Stimulated activated naive B cell treated with anti-CD40 and anti-IgM and Interleukin-4, amounts not matched to agents 10 μg/mL and 1 μg/mL and 100 μg/mL, for 72 hours (primary cell): Measurements from ENCODE around the gene NCKAP5.

Experiments used
- ATAC-seq, 2 donors: fragments of 150-1000 bp; cut with Tn5 transposase; replicated peaks; 2 replicates each; pipeline ENCODE4 v1.10.0; 2021; ENCODE audit warnings: moderate library complexity in 1 of 2
- DNase-seq: peaks from one replicate; pipeline ENCODE4 v3.0.0; 2021
- H3K27ac Mint-ChIP-seq: one replicate; pipeline ENCODE4 v1.8.0; 2022; ENCODE audit warnings: mild to moderate bottlenecking, mixed read lengths
- H3K27me3 Mint-ChIP-seq, 2 donors: one replicate each; pipeline ENCODE4 v1.8.0; 2022; ENCODE audit warnings: mixed read lengths in 2 of 2
- H3K36me3 Mint-ChIP-seq, 2 donors: one replicate each; pipeline ENCODE4 v1.8.0; 2022; ENCODE audit warnings: mixed read lengths in 2 of 2, mild to moderate bottlenecking in 1 of 2
- H3K4me1 Mint-ChIP-seq, 2 donors: one replicate each; pipeline ENCODE4 v1.8.0; 2022; ENCODE audit warnings: mixed read lengths in 2 of 2, mild to moderate bottlenecking in 1 of 2
- H3K4me3 Mint-ChIP-seq, 2 donors: one replicate each; pipeline ENCODE4 v1.8.0; 2022; ENCODE audit warnings: mild to moderate bottlenecking in 2 of 2, mixed read lengths in 2 of 2, moderate library complexity in 1 of 2
- H3K9me3 Mint-ChIP-seq, 2 donors: one replicate each; pipeline ENCODE4 v1.8.0; 2022; ENCODE audit warnings: mixed read lengths in 2 of 2, mild to moderate bottlenecking in 1 of 2

NCKAP5 gene

DNA sequence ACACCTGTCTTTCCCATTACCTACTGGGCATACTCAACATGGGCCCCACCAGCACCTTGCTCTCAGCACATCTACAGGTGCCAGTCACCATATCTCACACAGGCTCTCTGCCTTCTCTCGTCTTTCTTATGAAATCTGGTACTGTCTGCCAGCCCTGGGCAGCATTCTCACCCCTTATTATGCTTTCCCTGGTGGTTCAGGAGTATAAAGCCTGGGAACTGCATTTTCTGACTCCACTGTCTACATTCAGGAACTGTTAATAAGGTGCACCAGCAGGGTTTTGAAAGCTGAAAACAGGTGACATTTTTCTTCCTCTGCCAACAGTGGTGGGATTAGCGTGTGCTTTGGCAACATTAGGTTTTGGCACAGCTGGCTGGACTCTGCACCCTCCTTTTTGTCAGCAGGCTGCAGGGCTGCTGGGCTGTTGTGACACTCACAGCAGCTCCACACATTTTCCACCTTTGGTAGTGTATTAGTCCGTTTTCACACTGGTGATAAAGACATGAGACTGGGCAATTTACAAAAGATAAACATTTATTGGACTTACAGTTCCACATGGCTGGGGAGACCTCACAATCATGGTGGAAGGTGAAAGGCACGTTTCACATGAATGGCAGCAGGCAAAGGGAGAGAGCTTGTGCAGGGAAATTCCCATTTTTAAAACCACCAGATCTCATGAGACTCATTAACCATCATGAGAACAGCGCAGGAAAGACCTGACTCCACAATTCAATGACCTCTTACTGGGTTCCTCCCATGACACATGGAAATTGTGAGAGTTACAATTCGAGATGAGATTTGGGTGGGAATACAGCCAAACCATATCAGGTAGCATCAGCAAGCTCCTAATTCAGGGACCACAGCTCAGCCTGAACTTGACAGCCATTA, 555.2 kb downstream of the NCKAP5 start:
- no peaks in the 10 kb centered on the region for H3K27me3 Mint-ChIP-seq
- ATAC-seq (no peak), DNase-seq (no peak)
- no peaks in the 10 kb centered on the region for H3K4me1 Mint-ChIP-seq
- H3K4me3 Mint-ChIP-seq: no peak overlapping the region
- peaks cover 5 to 8% of the 10 kb centered on the region in 2 donors for H3K9me3 Mint-ChIP-seq
- H3K27ac Mint-ChIP-seq: no peak overlapping the region
- no peaks in the 10 kb centered on the region for H3K36me3 Mint-ChIP-seq

DNA sequence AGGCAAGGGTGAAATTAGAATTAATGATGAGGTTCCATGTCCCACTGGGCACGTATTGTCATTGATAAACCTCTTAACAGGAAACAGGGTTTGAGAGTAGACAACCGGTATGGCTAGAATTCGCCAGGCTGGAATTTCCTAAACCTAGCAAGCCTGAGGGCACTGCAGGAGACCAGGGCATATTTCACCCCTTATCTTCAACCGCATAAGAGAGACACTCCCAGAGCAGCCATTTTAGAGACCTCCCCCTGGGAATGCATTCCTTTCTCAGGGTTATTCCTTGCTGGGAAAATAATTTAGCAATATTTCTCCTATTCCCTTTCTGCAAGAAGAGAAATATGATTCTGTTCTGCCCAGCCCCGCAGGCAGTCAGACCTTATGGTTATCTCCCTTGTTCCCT, 563.6 kb downstream of the NCKAP5 start:
- DNase-seq (no peak), ATAC-seq (no peak)
- Mint-ChIP-seq H3K27ac (no peak overlapping the region), H3K4me1 (no peaks in the 10 kb centered on the region), H3K36me3 (peaks cover 0 to 4% of the 10 kb centered on the region in 2 donors), H3K4me3 (no peak overlapping the region), H3K9me3 (peaks cover 16 to 21% of the 10 kb centered on the region in 2 donors), H3K27me3 (no peaks in the 10 kb centered on the region)

DNA sequence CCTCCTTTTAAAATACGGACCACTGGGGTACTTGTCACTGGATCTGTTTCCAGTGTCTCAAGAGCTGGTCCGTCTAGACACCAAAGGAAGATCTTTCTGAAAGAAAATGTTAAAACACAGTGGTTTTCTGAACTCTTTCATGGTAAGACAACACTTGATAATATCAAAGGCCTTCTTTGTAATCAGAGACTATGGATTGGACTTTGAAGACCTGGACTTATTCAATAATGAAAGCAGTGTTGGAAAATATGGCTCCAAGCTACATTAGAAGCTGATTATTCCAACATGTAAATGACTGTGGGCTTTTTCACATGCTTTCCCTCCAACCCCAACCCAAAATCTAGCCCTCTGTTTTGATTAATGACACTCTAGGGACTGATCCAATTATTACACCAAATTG, 568.8 kb downstream of the NCKAP5 start:
- H3K4me1 Mint-ChIP-seq: no peaks in the 10 kb centered on the region
- no peaks in the 10 kb centered on the region for H3K27me3 Mint-ChIP-seq
- H3K4me3 Mint-ChIP-seq: no peak overlapping the region
- DNase-seq (no peak), ATAC-seq (no peak)
- H3K36me3 Mint-ChIP-seq: peaks cover 0 to 4% of the 10 kb centered on the region in 2 donors
- peaks cover 11 to 16% of the 10 kb centered on the region in 2 donors for H3K9me3 Mint-ChIP-seq
- no peak overlapping the region for H3K27ac Mint-ChIP-seq

DNA sequence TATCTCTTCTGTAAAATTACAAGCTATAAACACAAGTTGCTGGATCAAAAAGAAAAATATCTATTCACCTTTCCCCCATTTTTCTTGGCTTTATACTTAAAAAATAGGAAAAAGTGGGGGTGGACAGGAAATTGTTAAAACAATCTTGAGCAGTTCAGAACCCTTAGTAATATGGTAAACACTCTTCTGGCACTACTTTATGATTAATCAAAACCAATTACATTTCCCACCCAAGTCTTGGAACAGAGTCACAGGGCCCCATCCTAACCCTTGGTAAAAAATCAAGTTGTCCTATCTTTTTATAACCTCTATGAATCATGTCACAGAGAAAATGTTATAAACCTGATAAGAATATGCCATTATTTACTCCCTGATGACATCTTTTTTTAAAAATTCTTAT, 570.0 kb downstream of the NCKAP5 start:
- no peak for ATAC-seq
- Mint-ChIP-seq H3K27me3 (no peaks in the 10 kb centered on the region), H3K9me3 (peaks cover 3 to 6% of the 10 kb centered on the region in 2 donors), H3K36me3 (no peaks in the 10 kb centered on the region), H3K4me3 (no peak overlapping the region), H3K4me1 (no peaks in the 10 kb centered on the region), H3K27ac (no peak overlapping the region)
- no peak for DNase-seq

DNA sequence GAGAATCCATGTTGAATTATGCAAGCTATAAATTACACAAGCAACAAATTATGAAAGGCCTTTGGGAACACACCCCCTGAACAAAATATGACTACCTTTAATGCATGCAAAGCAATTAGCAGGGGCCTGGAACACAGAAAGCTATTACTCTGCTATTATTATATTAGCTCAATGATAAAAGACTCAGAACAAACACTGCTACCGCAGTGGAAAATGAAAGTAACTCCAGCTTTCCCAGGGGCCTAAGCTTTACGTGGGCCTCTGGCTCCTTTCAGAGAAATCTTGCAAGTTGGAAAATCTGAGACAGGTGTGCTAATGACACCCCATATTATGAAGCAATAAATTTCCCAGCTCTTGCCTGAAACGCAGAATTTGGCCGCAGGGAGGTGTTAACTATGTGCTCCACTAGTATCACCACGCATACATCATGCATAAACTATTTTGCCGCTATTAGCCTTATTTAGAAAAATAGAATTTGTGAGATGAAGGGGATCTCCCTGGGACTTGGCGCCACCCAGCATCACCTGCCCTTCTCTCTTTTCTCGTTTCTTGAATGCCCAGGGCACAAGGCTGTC, 576.7 kb downstream of the NCKAP5 start:
- DNase-seq (no peak), ATAC-seq (no peak)
- H3K27ac Mint-ChIP-seq: no peak overlapping the region
- no peak overlapping the region for H3K4me3 Mint-ChIP-seq
- H3K9me3 Mint-ChIP-seq: no peaks in the 10 kb centered on the region
- no peaks in the 10 kb centered on the region for H3K4me1 Mint-ChIP-seq
- no peaks in the 10 kb centered on the region for H3K36me3 Mint-ChIP-seq
- no peaks in the 10 kb centered on the region for H3K27me3 Mint-ChIP-seq

DNA sequence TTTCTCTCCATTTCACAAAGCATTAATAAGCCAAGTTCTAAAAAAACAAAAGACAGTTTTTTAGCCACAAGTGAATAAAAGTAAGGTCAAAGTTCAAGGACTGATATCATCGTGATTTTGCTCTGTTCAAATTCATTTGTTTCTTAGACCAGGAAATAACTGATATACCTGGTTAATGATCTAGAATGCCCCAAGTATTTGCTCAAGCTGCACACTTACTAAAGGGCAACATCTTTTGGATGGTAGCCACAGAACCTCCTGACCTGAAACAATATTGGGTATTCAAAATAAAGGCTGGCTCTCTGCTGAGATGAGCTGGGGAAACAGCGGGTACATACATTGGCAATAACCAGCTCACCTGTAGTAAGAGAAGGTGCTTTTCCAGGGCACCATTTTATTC, 583.5 kb downstream of the NCKAP5 start:
- Mint-ChIP-seq H3K4me3 (no peak overlapping the region), H3K9me3 (no peaks in the 10 kb centered on the region), H3K27ac (no peak overlapping the region), H3K27me3 (peaks cover 0 to 10% of the 10 kb centered on the region in 2 donors), H3K4me1 (no peaks in the 10 kb centered on the region), H3K36me3 (no peaks in the 10 kb centered on the region)
- ATAC-seq: no peak
- DNase-seq: no peak

DNA sequence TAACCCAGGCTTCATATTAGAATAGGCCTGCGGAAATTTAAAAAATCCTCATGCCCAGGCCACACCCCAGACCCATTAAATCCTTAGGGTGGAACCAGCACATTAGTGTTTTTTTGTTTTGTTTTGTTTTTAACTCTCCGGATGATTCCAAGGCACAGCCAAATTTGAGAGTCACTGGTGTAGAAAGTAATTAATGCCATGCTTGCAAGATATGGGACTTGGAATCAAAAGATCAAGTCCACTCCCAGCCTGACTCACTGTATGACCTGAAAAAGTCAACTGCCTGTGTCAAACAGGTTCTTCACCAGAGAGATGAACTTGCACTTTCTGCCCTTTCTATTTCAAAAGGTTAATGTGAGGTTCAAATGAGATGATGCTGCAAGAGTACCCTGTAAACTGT, 588.0 kb downstream of the NCKAP5 start:
- H3K27ac Mint-ChIP-seq: no peak overlapping the region
- peaks cover 0 to 5% of the 10 kb centered on the region in 2 donors for H3K27me3 Mint-ChIP-seq
- ATAC-seq: no peak
- DNase-seq: no peak
- no peaks in the 10 kb centered on the region for H3K4me1 Mint-ChIP-seq
- no peak overlapping the region for H3K4me3 Mint-ChIP-seq
- H3K36me3 Mint-ChIP-seq: no peaks in the 10 kb centered on the region
- H3K9me3 Mint-ChIP-seq: peaks cover 0 to 2% of the 10 kb centered on the region in 2 donors

DNA sequence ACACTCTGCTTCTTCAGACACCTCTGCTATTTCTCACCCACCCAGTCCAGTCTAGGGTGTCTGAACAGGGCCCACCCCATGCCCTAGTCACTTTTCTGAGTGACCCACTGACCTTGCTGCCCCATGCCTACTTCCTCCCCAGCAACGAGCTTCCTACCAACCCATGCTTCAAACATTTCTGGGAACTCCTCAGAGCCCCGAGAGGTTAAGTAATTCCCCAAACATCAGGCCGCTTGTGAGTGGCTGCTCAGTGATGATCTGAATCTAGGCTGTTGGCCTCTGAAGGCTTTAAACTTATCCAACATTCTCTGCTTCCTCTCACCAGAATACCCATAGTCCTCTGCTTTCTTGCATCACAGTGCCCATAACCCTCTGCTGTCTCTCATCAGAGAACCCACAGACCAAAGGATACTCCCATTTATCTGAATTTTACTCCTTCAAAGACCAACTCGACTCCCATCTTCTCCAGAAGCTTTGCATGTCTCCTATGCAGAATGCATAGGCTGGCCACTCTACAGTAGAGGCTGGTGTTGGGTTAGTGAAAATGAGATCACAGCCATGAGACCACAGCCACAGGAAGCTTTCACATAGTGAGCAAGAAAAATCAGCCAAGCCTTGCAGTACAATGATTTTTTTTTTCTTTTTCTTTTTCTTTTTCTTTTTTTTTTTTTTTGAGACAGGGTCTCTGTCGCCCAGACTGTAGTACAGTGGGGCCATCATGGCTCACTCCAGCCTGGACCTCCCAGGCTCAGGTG, 588.7 kb downstream of the NCKAP5 start:
- Mint-ChIP-seq H3K4me1 (no peaks in the 10 kb centered on the region), H3K4me3 (no peak overlapping the region), H3K27me3 (peaks cover 0 to 5% of the 10 kb centered on the region in 2 donors), H3K9me3 (peaks cover 0 to 3% of the 10 kb centered on the region in 2 donors), H3K27ac (no peak overlapping the region), H3K36me3 (no peaks in the 10 kb centered on the region)
- DNase-seq: no peak
- ATAC-seq: no peak

DNA sequence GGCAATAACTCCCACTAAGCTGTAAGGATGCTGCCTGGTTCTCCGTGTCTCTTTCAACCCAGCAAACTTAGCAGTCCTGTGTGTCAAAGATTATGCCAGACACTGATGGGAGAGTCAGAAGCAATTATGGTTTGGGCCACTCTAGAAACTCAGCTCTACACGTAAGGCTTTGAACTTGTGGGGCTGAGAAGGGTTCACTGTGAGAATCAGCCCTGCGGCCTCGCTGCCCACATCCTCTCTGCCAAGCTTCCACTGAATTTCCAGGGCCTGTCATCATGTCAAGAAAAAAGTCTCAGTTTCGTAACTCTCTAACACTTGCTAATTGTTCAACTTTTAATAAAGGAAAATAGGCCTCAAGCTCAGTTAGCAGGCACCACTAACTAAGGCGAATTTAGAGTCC, 589.4 kb downstream of the NCKAP5 start:
- Mint-ChIP-seq H3K4me1 (no peaks in the 10 kb centered on the region), H3K4me3 (no peak overlapping the region), H3K27me3 (peaks cover 0 to 1% of the 10 kb centered on the region in 2 donors), H3K9me3 (peaks cover 0 to 3% of the 10 kb centered on the region in 2 donors), H3K36me3 (no peaks in the 10 kb centered on the region), H3K27ac (no peak overlapping the region)
- DNase-seq (no peak), ATAC-seq (no peak)

DNA sequence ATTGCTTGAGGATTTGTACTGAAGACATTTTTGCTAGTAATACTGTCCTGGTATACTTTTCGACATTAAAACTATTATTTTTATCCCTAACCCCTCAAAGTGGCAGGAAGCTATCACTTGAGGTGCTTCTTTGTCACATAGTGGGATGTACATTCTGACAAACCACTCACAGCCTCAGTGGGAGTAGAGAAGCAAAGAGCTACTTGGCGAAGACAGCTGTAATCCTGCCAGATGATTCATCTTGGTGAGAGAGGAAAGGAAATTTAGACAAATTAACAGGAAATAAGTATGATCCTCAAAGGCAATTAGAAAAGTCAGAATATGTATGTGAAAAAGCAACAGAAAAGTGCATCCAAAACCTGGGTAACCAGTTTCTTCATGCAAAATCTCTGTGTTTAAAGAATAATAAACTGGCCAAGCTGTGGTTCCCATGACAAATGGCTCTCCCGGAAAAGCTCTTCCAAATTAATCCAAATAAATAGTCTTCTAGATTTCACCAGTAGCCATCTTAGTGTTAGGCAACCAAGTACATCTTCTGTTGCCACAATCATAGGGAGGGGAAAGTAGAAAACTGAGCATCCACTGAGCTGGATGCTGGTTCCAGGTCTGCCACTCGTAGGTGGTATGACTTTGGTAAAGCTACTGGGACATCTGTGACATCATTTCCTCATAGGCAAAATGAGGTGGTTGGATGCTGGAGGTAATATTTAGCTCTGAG, 590.3 kb downstream of the NCKAP5 start:
- H3K27ac Mint-ChIP-seq: no peak overlapping the region
- ATAC-seq (no peak), DNase-seq (no peak)
- H3K36me3 Mint-ChIP-seq: no peaks in the 10 kb centered on the region
- no peak overlapping the region for H3K4me3 Mint-ChIP-seq
- no peaks in the 10 kb centered on the region for H3K27me3 Mint-ChIP-seq
- peaks cover 0 to 3% of the 10 kb centered on the region in 2 donors for H3K9me3 Mint-ChIP-seq
- H3K4me1 Mint-ChIP-seq: no peaks in the 10 kb centered on the region

DNA sequence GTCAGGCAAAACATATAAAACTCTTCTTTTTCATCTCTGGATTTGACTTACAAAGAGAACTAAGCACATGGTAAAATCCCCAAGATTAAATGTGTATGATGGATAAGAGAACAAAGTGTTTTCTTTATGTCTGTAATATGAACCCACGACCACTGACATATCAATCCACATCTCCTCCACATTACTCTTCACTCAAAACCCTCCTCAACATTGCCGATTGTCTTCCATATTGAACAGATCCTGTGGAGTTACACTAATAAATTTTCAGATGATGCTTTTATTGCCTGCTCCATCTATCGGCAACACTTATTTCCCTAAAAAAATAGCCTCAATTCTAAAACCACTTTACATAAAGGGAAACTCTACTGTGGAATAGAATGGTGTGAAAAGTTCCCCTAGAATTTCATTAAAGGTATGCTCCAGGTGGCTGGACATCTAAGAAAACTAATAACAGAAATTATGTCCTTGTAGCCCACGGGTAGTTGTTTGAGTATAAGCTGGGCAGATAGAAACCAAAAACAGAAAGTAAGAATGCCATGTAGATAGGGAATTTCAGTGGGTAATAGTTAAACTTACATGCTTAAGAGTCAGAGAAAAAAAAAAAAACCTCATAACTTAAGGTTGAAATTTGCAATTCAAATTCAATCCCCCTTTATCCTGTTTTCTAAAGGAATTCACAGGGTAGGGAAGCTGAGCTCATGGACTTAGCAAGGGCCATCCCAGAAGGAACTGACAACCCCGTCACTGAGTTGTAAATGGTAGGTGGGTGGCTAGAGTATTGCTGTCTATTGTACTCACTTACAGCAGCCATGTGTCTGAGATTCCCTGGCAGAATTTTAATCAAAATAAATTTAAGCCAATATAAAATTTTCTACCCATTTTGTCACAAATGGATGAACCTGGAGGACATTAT, 592.8 kb downstream of the NCKAP5 start:
- Mint-ChIP-seq H3K27me3 (no peaks in the 10 kb centered on the region), H3K4me1 (no peaks in the 10 kb centered on the region), H3K36me3 (no peaks in the 10 kb centered on the region), H3K9me3 (peaks cover 0 to 3% of the 10 kb centered on the region in 2 donors), H3K27ac (no peak overlapping the region), H3K4me3 (no peak overlapping the region)
- ATAC-seq: no peak
- DNase-seq: no peak

DNA sequence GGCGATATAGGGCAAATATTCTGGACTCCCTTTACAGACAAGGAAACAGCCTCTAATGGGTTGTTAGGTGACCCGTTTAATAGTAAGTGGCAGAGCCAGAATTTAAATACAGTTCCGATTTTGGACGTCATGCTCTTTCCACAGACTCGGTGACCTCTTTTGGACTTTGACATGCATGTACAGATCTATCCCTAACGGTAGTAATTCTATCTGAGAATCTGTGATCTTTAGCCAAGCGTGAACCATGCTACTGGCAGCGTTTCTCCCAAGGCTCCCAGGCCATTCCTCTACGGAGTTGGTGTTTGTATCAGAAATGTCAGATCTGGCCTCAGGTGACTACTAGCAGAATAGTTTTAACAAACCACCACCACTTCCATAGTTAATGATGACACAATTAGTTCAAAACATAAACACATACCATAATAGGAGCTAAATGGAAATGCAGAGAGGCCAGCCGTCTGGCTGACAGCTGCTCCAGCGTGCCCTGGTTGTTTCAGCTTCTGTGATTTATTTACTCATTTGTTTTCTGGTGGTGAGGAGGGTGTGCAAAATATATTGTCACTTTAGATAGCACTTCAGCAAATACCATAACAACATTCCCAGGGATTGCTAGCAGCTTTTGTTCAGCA, 593.7 kb downstream of the NCKAP5 start:
- ATAC-seq (no peak), DNase-seq (no peak)
- H3K27me3 Mint-ChIP-seq: no peaks in the 10 kb centered on the region
- no peaks in the 10 kb centered on the region for H3K4me1 Mint-ChIP-seq
- peaks cover 0 to 2% of the 10 kb centered on the region in 2 donors for H3K9me3 Mint-ChIP-seq
- no peaks in the 10 kb centered on the region for H3K36me3 Mint-ChIP-seq
- H3K4me3 Mint-ChIP-seq: no peak overlapping the region
- no peak overlapping the region for H3K27ac Mint-ChIP-seq
